ENCODE results near the gene PIGO.

PIGO gene

DNA sequence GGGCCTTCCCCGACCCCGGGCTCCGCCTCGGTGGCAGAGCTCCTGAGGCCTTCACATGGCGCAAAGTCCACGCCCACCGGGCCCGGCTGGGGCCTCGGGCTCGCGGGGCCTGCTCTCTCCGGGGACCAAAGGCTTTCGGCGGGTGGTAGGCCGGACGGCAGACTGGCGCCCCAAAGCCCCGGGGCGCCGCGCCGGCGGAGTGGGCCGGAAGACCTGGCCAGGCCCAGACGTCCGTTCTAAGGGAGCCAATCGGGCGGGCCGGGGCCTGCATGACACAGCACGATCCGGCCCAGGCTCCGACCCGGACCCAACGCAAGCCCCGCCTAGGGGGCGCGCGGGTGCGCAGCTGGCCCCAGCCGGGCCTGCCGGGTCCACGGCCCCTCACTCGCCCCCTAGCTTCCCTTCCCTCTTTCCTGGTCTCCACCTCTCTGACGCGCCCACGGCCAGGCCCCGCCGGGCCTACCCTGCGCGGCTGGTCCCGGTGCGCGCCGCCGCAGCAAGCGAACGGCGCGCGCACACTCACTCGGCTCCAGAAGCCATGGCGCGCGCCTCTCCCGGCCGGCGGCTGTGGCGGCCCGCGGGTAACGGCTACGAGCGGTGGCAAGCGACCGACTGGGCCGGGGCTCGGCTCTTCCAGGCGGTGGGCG, 24.5 kb downstream of the PIGO start:
- POLR2A ChIA-PET = interaction anchor here (0.6 to 2.3 kb wide), 19 partner anchors 8 to 83 kb away, joined by 3 to 11 read pairs (median 4); partner anchors contain the start of genes ATOSB, DNAJB5, FANCG and PIGO
- no peak for DNase-seq (ENCODE audit: low read depth, low spot score)
- peak overlapping the region; percentile 94 for H3K4me3 ChIP-seq (ENCODE audit: low read depth, low read length)
- peak; percentile 40 for TF ChIP-seq CTCF (IDR thresholded peaks at IDR 0.05; ENCODE audit: insufficient read depth, low read length, missing control alignments)
- CTCF ChIA-PET = interaction anchor here (0.7 to 5.2 kb wide), 23 partner anchors 8 to 482 kb away, joined by 3 to 33 read pairs (median 4); partner anchors contain the start of genes DNAJB5, FANCG and PIGO

- H3K4me3 ChIP-seq (ENCODE audit: low read depth, low read length) = peak overlapping the region; percentile 94
- CTCF ChIA-PET = interaction anchor here (0.7 to 5.2 kb wide), 20 partner anchors 8 to 482 kb away, joined by 3 to 33 read pairs (median 4); partner anchors contain the start of genes FANCG and PIGO
- no peak for TF ChIP-seq CTCF (IDR thresholded peaks at IDR 0.05; ENCODE audit: insufficient read depth, low read length, missing control alignments)
- DNase-seq (ENCODE audit: low read depth, low spot score) = no peak
- POLR2A ChIA-PET = interaction anchor here (0.6 to 2.3 kb wide), 14 partner anchors 8 to 82 kb away, joined by 3 to 11 read pairs (median 4); partner anchors contain the start of genes ATOSB, DNAJB5, FANCG and PIGO
These were observed 25.3 kb downstream of the PIGO start for GRCh38 chr9:35070823-35071813.

- DNase-seq (ENCODE audit: low read depth, low spot score) = no peak
- ChIA-PET POLR2A (interaction anchor here (0.6 kb wide), 1 partner anchor 1280 kb away, joined by 3 read pairs; no protein-coding TSS in a partner anchor), CTCF (interaction anchor here (0.8 to 1.6 kb wide), 2 partner anchors 29 to 169 kb away, joined by 4 read pairs; no protein-coding TSS in a partner anchor)
- no peak for TF ChIP-seq CTCF (IDR thresholded peaks at IDR 0.05; ENCODE audit: insufficient read depth, low read length, missing control alignments)
- H3K4me3 ChIP-seq (ENCODE audit: low read depth, low read length) = no peak overlapping the region
These were observed 27.4 kb downstream of the PIGO start for GRCh38 chr9:35069020-35069419.

- no peak for TF ChIP-seq CTCF (IDR thresholded peaks at IDR 0.05; ENCODE audit: insufficient read depth, low read length, missing control alignments)
- POLR2A ChIA-PET = interaction anchor here (0.6 to 0.8 kb wide), 2 partner anchors 16 to 22 kb away, joined by 3 read pairs; no protein-coding TSS in a partner anchor
- CTCF ChIA-PET = interaction anchor here (0.8 to 2.2 kb wide), 3 partner anchors 16 to 168 kb away, joined by 3 to 14 read pairs (median 4); no protein-coding TSS in a partner anchor
These were observed 29.3 kb downstream of the PIGO start for GRCh38 chr9:35067056-35067455.

DNA sequence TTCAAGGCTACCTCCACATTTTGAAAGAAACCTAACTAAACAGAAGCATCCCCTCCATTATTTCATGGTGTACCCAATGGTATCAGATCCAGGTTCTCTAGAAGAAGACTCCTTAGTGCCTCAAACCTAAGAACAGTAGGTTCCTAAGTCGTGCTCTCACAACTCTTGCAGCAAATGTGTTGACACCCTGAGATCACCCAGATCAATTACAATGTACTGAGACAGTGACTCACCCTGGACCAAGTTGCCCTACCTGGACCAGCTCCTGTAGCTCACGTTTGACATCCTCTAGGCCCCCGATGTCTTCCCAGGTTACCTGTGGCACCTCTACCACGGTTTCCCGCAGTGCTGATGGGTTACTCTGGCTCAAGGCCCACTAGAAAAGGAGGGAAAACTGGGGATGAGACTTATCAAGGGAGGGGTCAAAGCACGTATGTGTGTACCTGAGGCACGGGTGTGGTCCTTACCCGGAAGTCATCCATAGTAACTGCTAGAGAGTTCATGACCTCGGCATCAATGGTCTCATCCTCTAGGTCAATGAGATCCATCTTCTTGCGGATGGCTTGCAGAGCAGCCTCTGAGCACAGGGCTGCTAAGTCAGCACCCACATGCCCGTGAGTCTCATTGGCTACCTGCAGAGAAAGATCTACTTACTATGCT, 35.7 kb downstream of the PIGO start:
- TF ChIP-seq CTCF (IDR thresholded peaks at IDR 0.05; ENCODE audit: insufficient read depth, low read length, missing control alignments) = no peak
- ChIA-PET CTCF (interaction anchor here (1.4 to 5.4 kb wide), 5 partner anchors 9 to 36 kb away, joined by 4 to 40 read pairs (median 9); partner anchors contain the start of genes PIGO and VCP), POLR2A (interaction anchor here (1.7 kb wide), 1 partner anchor 11 kb away, joined by 9 read pairs; the partner anchor contains the start of gene VCP)
- H3K4me3 ChIP-seq (ENCODE audit: low read depth, low read length) = no peak overlapping the region
- DNase-seq (ENCODE audit: low read depth, low spot score) = no peak

More at GRCh38 chr9:35067056-35067455, 29.3 kb downstream of the PIGO start:
- H3K4me3 ChIP-seq (ENCODE audit: low read depth, low read length) = no peak overlapping the region
- DNase-seq (ENCODE audit: low read depth, low spot score) = no peak
